ENCODE measurements around the gene CXCR4.
"Not testable (repeated sequence)": the region's sequence is repeated elsewhere in the genome, so short reads cannot be mapped to it uniquely, and the experiment has no call there.

CXCR4 gene

GRCh38 chr2:136072621-136073020, 45.3 kb downstream of the CXCR4 start:
- DNase-seq (ENCODE audit: low spot score): no peak

- DNase-seq (ENCODE audit: low spot score): not testable (repeated sequence)
Observed at GRCh38 chr2:136071887-136072286, 46.1 kb downstream of the CXCR4 start.

- no peak for DNase-seq (ENCODE audit: low spot score)
Observed at GRCh38 chr2:136070913-136071312, 47.0 kb downstream of the CXCR4 start.

- DNase-seq (ENCODE audit: low spot score): no peak
Observed at GRCh38 chr2:136069773-136070172, 48.2 kb downstream of the CXCR4 start.

- no peak for DNase-seq (ENCODE audit: low spot score)
Observed at GRCh38 chr2:136068581-136069227, 49.2 kb downstream of the CXCR4 start.

- DNase-seq (ENCODE audit: low spot score): no peak
Observed at GRCh38 chr2:136067897-136068580, 49.9 kb downstream of the CXCR4 start.

GRCh38 chr2:136067459-136067858, 50.5 kb downstream of the CXCR4 start:
- DNase-seq (ENCODE audit: low spot score): no peak

GRCh38 chr2:136065907-136066306, 52.0 kb downstream of the CXCR4 start:
- DNase-seq (ENCODE audit: low spot score): no peak

GRCh38 chr2:136065384-136065783, 52.6 kb downstream of the CXCR4 start:
- no peak for DNase-seq (ENCODE audit: low spot score)
